Activated CD4-positive, alpha-beta T cell treated with anti-CD3 and anti-CD28 coated beads for 24 hours (primary cell): Measurements from ENCODE around the gene GTF3C2.

Experiments
- DNase-seq, 2 donors: peaks; one replicate each; pipeline ENCODE4 v3.0.0-alpha.2; 2020; ENCODE audit warnings: low read depth in 2 of 2

Gene GTF3C2

GRCh38 chr2:27296481-27296880, 60.1 kb downstream of the GTF3C2 start:
- no peak for DNase-seq

- DNase-seq = no peak
Observed at GRCh38 chr2:27294928-27295327, 61.6 kb downstream of the GTF3C2 start.

- DNase-seq = no peak
Observed at GRCh38 chr2:27291865-27292264, 64.7 kb downstream of the GTF3C2 start.

- no peak for DNase-seq
Observed at GRCh38 chr2:27290549-27290948, 66.0 kb downstream of the GTF3C2 start.

- DNase-seq = no peak
Observed at GRCh38 chr2:27288610-27289009, 68.0 kb downstream of the GTF3C2 start.

- no peak for DNase-seq
Observed at GRCh38 chr2:27285481-27285880, 71.1 kb downstream of the GTF3C2 start.

- DNase-seq = no peak
Observed at GRCh38 chr2:27284996-27285395, 71.6 kb downstream of the GTF3C2 start.

- DNase-seq = no peak
Observed at GRCh38 chr2:27282892-27283291, 73.7 kb downstream of the GTF3C2 start.

- DNase-seq = no peak
Observed at GRCh38 chr2:27281855-27282559, 74.6 kb downstream of the GTF3C2 start, which contains the start of gene TRIM54. TSS of gene TRIM54 (plus strand) at chr2:27282429. CDS start at chr2:27282732, 303 bp downstream.

GRCh38 chr2:27281442-27281841, 75.1 kb downstream of the GTF3C2 start:
- no peak for DNase-seq

GRCh38 chr2:27280826-27281225, 75.7 kb downstream of the GTF3C2 start:
- DNase-seq = no peak

- no peak for DNase-seq
Observed at GRCh38 chr2:27278010-27278409, 78.6 kb downstream of the GTF3C2 start.
